Osteoblast (primary cell): ENCODE results near the gene ESRRG. TPM values are rescaled to one million over a fixed set of nuclear protein-coding genes. Genes with fewer than 3 reads are reported as not detected.

Experiments
- DNase-seq: peaks from one replicate; pipeline ENCODE4 v3.0.0; 2011; ENCODE audit warnings: low spot score, mixed read lengths; ENCODE audit not compliant: insufficient read length; ENCODE audit errors: missing footprints
- H2AFZ ChIP-seq: 2 replicates; pipeline ENCODE4 v1.6.0; 2011; ENCODE audit warnings: mild to moderate bottlenecking, low read length
- H3K27ac ChIP-seq: 2 replicates; pipeline ENCODE4 v1.5.1; 2011; ENCODE audit warnings: mild to moderate bottlenecking, low read depth, low read length, moderate library complexity
- H3K27me3 ChIP-seq: 2 replicates; pipeline ENCODE4 v1.6.0; 2012; ENCODE audit warnings: mild to moderate bottlenecking, control low read depth, inconsistent platforms, low read length, moderate library complexity; ENCODE audit not compliant: insufficient read depth
- H3K36me3 ChIP-seq: 2 replicates; pipeline ENCODE4 v1.5.1; 2011; ENCODE audit warnings: mild to moderate bottlenecking, low read length, control low read depth, moderate library complexity; ENCODE audit not compliant: insufficient read depth
- H3K4me1 ChIP-seq: 2 replicates; pipeline ENCODE4 v1.5.1; 2011; ENCODE audit warnings: mild to moderate bottlenecking, low read length, control low read depth, moderate library complexity; ENCODE audit not compliant: insufficient read depth
- H3K4me2 ChIP-seq: 2 replicates; pipeline ENCODE4 v1.6.0; 2011; ENCODE audit warnings: mild to moderate bottlenecking, low read length; ENCODE audit not compliant: insufficient read depth
- H3K4me3 ChIP-seq: fragments of 200-600 bp; sonication (generic); 3 replicates; pipeline ENCODE4 v1.5.1; 2012; ENCODE audit warnings: mild to moderate bottlenecking, low read length, inconsistent platforms; ENCODE audit not compliant: insufficient read depth
- H3K79me2 ChIP-seq: 2 replicates; pipeline ENCODE4 v1.6.0; 2012; ENCODE audit warnings: mild to moderate bottlenecking, low read length, control low read depth, inconsistent platforms; ENCODE audit not compliant: insufficient read depth
- H3K9me3 ChIP-seq: 2 replicates; pipeline ENCODE4 v1.5.1; 2011; ENCODE audit warnings: low read depth, low read length, control low read depth
- H4K20me1 ChIP-seq: 2 replicates; pipeline ENCODE4 v1.6.0; 2012; ENCODE audit warnings: mild to moderate bottlenecking, low read length, control low read depth; ENCODE audit not compliant: insufficient read depth
- CTCF ChIP-seq: IDR thresholded peaks from 2 replicates; pipeline ENCODE4 v1.5.1; 2011; ENCODE audit warnings: mild to moderate bottlenecking, low read depth, low read length, moderate library complexity; ENCODE audit errors: extremely low read depth
- total RNA-seq: library from RNA; depleted of rRNA; stranded (reverse); fragments of >200 nt; gene quantifications from 2 replicates; pipeline ENCODE4 v1.2.3, GENCODE V29; 2012

ESRRG gene
- total RNA-seq, 1 donor = not detected

GRCh38 chr1:216702170-216702569 lies 21.1 kb downstream of the ESRRG start:
- no peak overlapping the region for H3K4me3 ChIP-seq
- H4K20me1 ChIP-seq = no peaks in the 10 kb centered on the region
- H3K36me3 ChIP-seq = no peaks in the 10 kb centered on the region
- no peak overlapping the region for H3K4me2 ChIP-seq
- H2AFZ ChIP-seq = no peak overlapping the region
- H3K27me3 ChIP-seq = no peaks in the 10 kb centered on the region
- TF ChIP-seq CTCF = no peak
- H3K4me1 ChIP-seq = no peaks in the 10 kb centered on the region
- DNase-seq = no peak
- no peaks in the 10 kb centered on the region for H3K79me2 ChIP-seq
- no peaks in the 10 kb centered on the region for H3K9me3 ChIP-seq
- H3K27ac ChIP-seq = no peak overlapping the region

DNA sequence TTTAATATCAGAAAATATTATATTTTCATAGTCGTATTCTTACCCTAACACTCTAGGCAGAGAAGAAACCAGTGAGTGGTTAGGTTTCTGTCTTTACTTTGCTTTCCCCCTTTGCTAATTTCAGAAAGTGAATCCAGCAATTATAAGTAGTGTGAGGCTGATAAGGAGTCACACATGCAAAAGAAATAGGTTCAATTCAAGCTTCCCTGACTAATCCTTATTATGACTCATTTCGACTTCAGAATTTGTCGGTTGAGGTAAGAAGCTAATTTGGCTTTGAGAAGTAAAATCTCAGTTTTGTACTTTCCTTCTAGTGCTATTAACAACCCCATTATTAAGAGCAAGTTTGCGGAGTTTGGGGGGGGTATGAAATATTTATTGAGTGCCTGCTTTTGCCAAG lies 22.4 kb downstream of the ESRRG start:
- no peak for DNase-seq
- H3K9me3 ChIP-seq = no peaks in the 10 kb centered on the region
- no peaks in the 10 kb centered on the region for H4K20me1 ChIP-seq
- H3K36me3 ChIP-seq = no peaks in the 10 kb centered on the region
- H3K27ac ChIP-seq = no peak overlapping the region
- TF ChIP-seq CTCF = no peak
- H3K4me1 ChIP-seq = no peaks in the 10 kb centered on the region
- H2AFZ ChIP-seq = no peak overlapping the region
- no peaks in the 10 kb centered on the region for H3K27me3 ChIP-seq
- H3K79me2 ChIP-seq = no peaks in the 10 kb centered on the region
- no peak overlapping the region for H3K4me2 ChIP-seq
- no peak overlapping the region for H3K4me3 ChIP-seq

DNA sequence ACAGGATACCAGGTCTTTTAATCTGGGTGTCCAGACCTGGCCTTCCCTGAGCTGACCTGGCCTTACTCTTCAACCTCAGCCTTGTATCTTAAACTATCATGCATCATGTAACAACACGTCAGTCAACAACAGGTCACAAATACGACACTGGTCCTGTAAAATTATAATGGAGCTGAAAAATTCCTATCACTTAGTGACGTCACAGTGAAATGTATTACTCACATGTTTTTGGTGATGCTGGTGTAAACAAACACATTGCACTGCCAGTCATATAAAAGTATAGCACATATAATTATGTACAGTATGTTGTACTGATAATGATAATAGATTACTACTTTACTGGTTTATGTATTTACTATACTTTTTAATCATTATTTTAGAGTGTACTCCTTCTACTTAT lies 31.5 kb downstream of the ESRRG start:
- no peaks in the 10 kb centered on the region for H3K27me3 ChIP-seq
- H3K27ac ChIP-seq = no peak overlapping the region
- no peak overlapping the region for H3K4me2 ChIP-seq
- DNase-seq = no peak
- TF ChIP-seq CTCF = no peak
- no peaks in the 10 kb centered on the region for H3K36me3 ChIP-seq
- no peak overlapping the region for H2AFZ ChIP-seq
- H3K79me2 ChIP-seq = no peaks in the 10 kb centered on the region
- H3K4me3 ChIP-seq = no peak overlapping the region
- H4K20me1 ChIP-seq = no peaks in the 10 kb centered on the region
- no peaks in the 10 kb centered on the region for H3K4me1 ChIP-seq
- H3K9me3 ChIP-seq = no peaks in the 10 kb centered on the region

DNA sequence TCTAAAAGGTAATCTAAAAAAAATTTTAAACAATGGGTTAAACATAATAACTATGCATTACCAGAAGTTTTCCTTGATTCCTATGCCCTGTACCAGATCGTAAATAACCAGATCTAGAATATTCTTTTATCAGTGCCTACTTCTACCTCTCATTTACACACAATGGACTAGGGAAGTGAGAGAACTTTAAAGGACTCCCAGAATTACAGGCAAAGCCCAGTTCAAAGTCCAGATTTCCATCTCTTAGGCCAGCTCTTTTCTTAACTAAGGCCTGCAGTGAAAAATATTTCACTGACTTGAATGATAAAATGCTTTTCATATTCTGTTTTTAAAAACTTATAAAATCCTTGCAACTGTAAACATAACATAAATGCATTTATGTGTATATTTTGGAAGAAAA lies 32.6 kb downstream of the ESRRG start:
- H4K20me1 ChIP-seq = no peaks in the 10 kb centered on the region
- no peak for TF ChIP-seq CTCF
- no peaks in the 10 kb centered on the region for H3K79me2 ChIP-seq
- no peak overlapping the region for H3K4me3 ChIP-seq
- no peaks in the 10 kb centered on the region for H3K9me3 ChIP-seq
- no peak overlapping the region for H3K4me2 ChIP-seq
- H2AFZ ChIP-seq = no peak overlapping the region
- no peak overlapping the region for H3K27ac ChIP-seq
- H3K4me1 ChIP-seq = no peaks in the 10 kb centered on the region
- H3K27me3 ChIP-seq = no peaks in the 10 kb centered on the region
- no peaks in the 10 kb centered on the region for H3K36me3 ChIP-seq
- no peak for DNase-seq
